GM12878 (cell line): ENCODE data around the gene PANX2. TPM values are rescaled to one million over a fixed set of nuclear protein-coding genes. Genes with fewer than 3 reads are reported as not detected.

Source experiments
- ATAC-seq: fragments of 200-7000 bp; cut with Tn5 transposase; 3 replicates; pipeline ENCODE4 v1.9.1; 2020; ENCODE audit warnings: mild to moderate bottlenecking, moderate library complexity
- BruUV-seq: library from RNA; stranded (reverse); fragments of 400-500 nt; replicated peaks from 2 replicates; lab custom pipeline; 2021; lab: Mats Ljungman, UMichigan
- CTCF ChIA-PET: fragments of 300-600 bp; sonication (Branson Sonifier 250); formaldehyde crosslinking; extraction: SDS; loops from one replicate; lab custom pipeline; 2021; ENCODE audit warnings: inconsistent platforms; lab: Yijun Ruan, JAX
- POLR2A ChIA-PET: fragments of 350-600 bp; formaldehyde crosslinking; extraction: SDS; loops from one replicate; lab custom pipeline; 2021; ENCODE audit warnings: inconsistent platforms; lab: Charles Lee
- RAD21 ChIA-PET: fragments of 300-600 bp; sonication (Branson Sonifier 250); formaldehyde crosslinking; loops from one replicate; lab custom pipeline; 2023; ENCODE audit warnings: antibody characterized with exemption; ENCODE audit not compliant: unreplicated experiment; lab: Charles Lee
- SMC1A ChIA-PET: fragments of 300-600 bp; sonication (Branson Sonifier 250); formaldehyde crosslinking; loops from one replicate; lab custom pipeline; 2023; ENCODE audit not compliant: unreplicated experiment, uncharacterized antibody; lab: Charles Lee
- DNase-seq: peaks from one replicate; pipeline ENCODE4 v3.0.0-alpha.2; 2011; ENCODE audit warnings: low read depth, low spot score
- FAIRE-seq: peaks from 3 replicates; lab custom pipeline; 2011; peaks lifted over from hg19 to GRCh38; lab: Jason Lieb, UNC
- H2AFZ ChIP-seq: 2 replicates; pipeline ENCODE4 v1.6.0; 2011; ENCODE audit warnings: low read depth, low read length, control low read depth; ENCODE audit not compliant: control insufficient read depth
- H3K27ac ChIP-seq: 2 replicates; pipeline ENCODE4 v1.5.1; 2011; ENCODE audit warnings: control low read depth; ENCODE audit not compliant: control insufficient read depth, insufficient read depth
- H3K27me3 ChIP-seq, 2 experiments: replicated peaks in 1 of 2; 2 replicates each; pipeline versions ENCODE4 v1.6.0 to v1.6.1; 2011; ENCODE audit warnings: low read length in 1 of 2; ENCODE audit not compliant: control insufficient read depth in 2 of 2, insufficient read depth in 2 of 2
- H3K36me3 ChIP-seq, 2 experiments: 2 replicates each; pipeline ENCODE4 v1.5.1; 2011; ENCODE audit warnings: low read length in 1 of 2; ENCODE audit not compliant: control insufficient read depth in 2 of 2, insufficient read depth in 2 of 2
- H3K4me1 ChIP-seq: 2 replicates; pipeline ENCODE4 v1.6.1; 2011; ENCODE audit warnings: mild to moderate bottlenecking, low read length, moderate library complexity, mixed read lengths; ENCODE audit not compliant: control insufficient read depth, insufficient read depth
- H3K4me2 ChIP-seq: 2 replicates; pipeline ENCODE4 v1.6.0; 2011; ENCODE audit warnings: control low read depth; ENCODE audit not compliant: control insufficient read depth, insufficient read depth
- H3K4me3 ChIP-seq: fragments of 200-600 bp; sonication (generic); 2 replicates; pipeline ENCODE4 v1.5.1; 2016
- H3K79me2 ChIP-seq: 2 replicates; pipeline ENCODE4 v1.6.0; 2011; ENCODE audit warnings: low read length; ENCODE audit not compliant: control insufficient read depth, insufficient read depth
- H3K9ac ChIP-seq: 2 replicates; pipeline ENCODE4 v1.8.0; 2011; ENCODE audit warnings: low read length, control low read depth, mixed read lengths; ENCODE audit not compliant: control insufficient read depth, insufficient read depth
- H3K9me3 ChIP-seq: replicated peaks from 3 replicates; pipeline ENCODE4 v1.5.1; 2011; ENCODE audit warnings: mild to moderate bottlenecking, low read length; ENCODE audit not compliant: control insufficient read depth, insufficient read depth
- H4K20me1 ChIP-seq: 2 replicates; pipeline ENCODE4 v1.6.0; 2011; ENCODE audit not compliant: control insufficient read depth, insufficient read depth
- BHLHE40 ChIP-seq, 2 experiments: fragments of 450-650 bp in 1 of 2; IDR thresholded peaks; 2 replicates each; pipeline ENCODE4 v1.6.1; 2011 to 2017; ENCODE audit warnings: low read depth in 2 of 2, borderline replicate concordance in 1 of 2, improper control_type of control experiment in 1 of 2, low read length in 1 of 2, mild to moderate bottlenecking in 1 of 2
- CTCF ChIP-seq, 3 experiments: IDR thresholded peaks in 2 of 3; conservative IDR thresholded peaks in 1 of 3; 2 replicates each; pipeline ENCODE4 v1.5.1; 2011; ENCODE audit warnings: low read depth in 3 of 3, low read length in 3 of 3, mild to moderate bottlenecking in 3 of 3, control low read depth in 2 of 3, moderate library complexity in 2 of 3, inconsistent platforms in 1 of 3, mixed read lengths in 1 of 3; ENCODE audit not compliant: control insufficient read depth in 2 of 3, insufficient read depth in 1 of 3; ENCODE audit errors: extremely low read depth in 1 of 3
- MYC ChIP-seq: IDR thresholded peaks from 2 replicates; pipeline ENCODE4 v1.6.1; 2011; ENCODE audit warnings: mild to moderate bottlenecking, low read length, moderate library complexity, inconsistent platforms; ENCODE audit not compliant: insufficient read depth, insufficient replicate concordance, insufficient read length, severe bottlenecking
- NFYA ChIP-seq: IDR thresholded peaks from 2 replicates; pipeline ENCODE4 v1.6.1; 2011; ENCODE audit warnings: low read depth, mild to moderate bottlenecking, low read length, improper control_type of control experiment, borderline replicate concordance
- RAD21 ChIP-seq: IDR thresholded peaks from 2 replicates; pipeline ENCODE4 v1.6.1; 2011; ENCODE audit warnings: mild to moderate bottlenecking, low read depth, low read length, moderate library complexity; ENCODE audit not compliant: insufficient read depth
- RAD51 ChIP-seq: fragments of 450-650 bp; IDR thresholded peaks from 2 replicates; pipeline ENCODE4 v1.6.1; 2016; ENCODE audit warnings: moderate library complexity, mild to moderate bottlenecking, inconsistent platforms
- WGBS: methylation state at CpG from one replicate; pipeline ENCODE4 v1.1.6; 2016; ENCODE audit warnings: low lambda C conversion rate; ENCODE audit not compliant: insufficient replicate concordance, insufficient coverage; ENCODE audit errors: missing lambda C conversion rate; 5-methylcytosine and 5-hydroxymethylcytosine counted together
- in situ Hi-C: fragments of 300-500 bp; cut with MboI; formaldehyde crosslinking; loops from 9 replicates; pipeline ENCODE4 v1.14.3; 2018; ENCODE audit warnings: mixed read lengths
- intact Hi-C: fragments of 100-400 bp; cut with micrococcal nuclease; formaldehyde crosslinking; loops from one replicate; pipeline ENCODE4 v1.14.2; 2022; ENCODE audit not compliant: unreplicated experiment
- polyA plus RNA-seq, 11 experiments: library from polyadenylated mRNA; depleted of rRNA in 4 of 11; unstranded in 6 of 11; stranded (reverse) in 5 of 11; fragments of >200 nt; fragmentation: Nextera tagmentation in 4 of 11; fragmentation: Illumina TruSeq in 1 of 11; extraction: Ambion mirVana in 4 of 11; extraction: Trizol in 1 of 11; gene quantifications; 1 replicate in 1 of 11; 2 replicates in 10 of 11; pipeline versions ENCODE4 v1.2.1 to v1.2.3, GENCODE V29; 2011 to 2016; ENCODE audit warnings: inconsistent platforms in 2 of 11, missing spikeins in 2 of 11, low read depth in 1 of 11
- total RNA-seq, 4 experiments: library from RNA; depleted of rRNA in 3 of 4; stranded (reverse); fragments of >200 nt in 3 of 4; fragmentation: Illumina TruSeq in 1 of 4; extraction: Trizol in 1 of 4; gene quantifications; 2 replicates each; pipeline versions ENCODE4 v1.2.1 to v1.2.3, GENCODE V29; 2013 to 2021
- TF ChIP-seq, protein P1 (sequence below): IDR thresholded peaks from 2 replicates; pipeline ENCODE4 v1.6.1; 2011; ENCODE audit warnings: mild to moderate bottlenecking, low read depth, low read length, moderate library complexity; ENCODE audit not compliant: insufficient replicate concordance

Gene PANX2
- total and polyA plus RNA-seq, 10 of the 15 experiments (the other 5 are each of a cell fraction or from before 2014, with no cell fraction given): 0.04 to 0.44 (median 0.17) TPM; not detected in 5

DNA sequence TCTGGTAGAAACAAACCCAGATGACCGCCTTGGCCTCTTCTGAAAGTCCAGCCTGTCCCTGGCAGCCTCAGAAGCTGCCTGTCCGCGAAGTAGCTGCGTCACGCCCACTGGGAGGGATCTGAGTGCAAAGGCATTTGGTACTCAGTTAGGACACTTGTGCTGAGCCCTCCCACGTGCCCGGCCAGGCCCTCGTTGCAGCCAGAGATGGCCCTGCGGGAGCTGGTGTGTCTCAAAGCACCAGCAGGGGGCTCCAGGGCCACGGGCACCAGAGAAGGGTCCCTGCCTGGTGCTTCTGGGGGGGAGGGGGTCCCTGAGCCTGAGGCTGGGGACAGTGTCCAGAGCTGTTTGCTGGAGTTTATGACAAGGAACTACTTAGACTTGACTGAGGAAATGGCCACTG lies 36.1 kb downstream of the PANX2 start:
- no peak for FAIRE-seq
- ATAC-seq: peak; percentile 58; the same call in 2 of the 3 replicates
- TF ChIP-seq BHLHE40 (IDR thresholded peaks at IDR 0.05; ENCODE audit: borderline replicate concordance in 1 of 2, low read depth in 2 of 2, low read length in 1 of 2): peak in 1 of 2 experiments; percentile 11; a peak in 1 of 4 replicates
- TF ChIP-seq CTCF (IDR thresholded peaks at IDR 0.05 in 2 of 3, conservative IDR thresholded peaks at IDR 0.05 in 1 of 3; ENCODE audit: control insufficient read depth in 2 of 3, extremely low read depth in 1 of 3, insufficient read depth in 1 of 3, low read depth in 3 of 3, low read length in 3 of 3): peak; percentile 18 to 49 (median 33); a peak in 5 of 6 replicates
- 0 out of 2 replicates have a peak, but pooled peaks have one; percentile 27 for TF ChIP-seq RAD21
- TF ChIP-seq MYC: no peak
- TF ChIP-seq, protein P1, sequence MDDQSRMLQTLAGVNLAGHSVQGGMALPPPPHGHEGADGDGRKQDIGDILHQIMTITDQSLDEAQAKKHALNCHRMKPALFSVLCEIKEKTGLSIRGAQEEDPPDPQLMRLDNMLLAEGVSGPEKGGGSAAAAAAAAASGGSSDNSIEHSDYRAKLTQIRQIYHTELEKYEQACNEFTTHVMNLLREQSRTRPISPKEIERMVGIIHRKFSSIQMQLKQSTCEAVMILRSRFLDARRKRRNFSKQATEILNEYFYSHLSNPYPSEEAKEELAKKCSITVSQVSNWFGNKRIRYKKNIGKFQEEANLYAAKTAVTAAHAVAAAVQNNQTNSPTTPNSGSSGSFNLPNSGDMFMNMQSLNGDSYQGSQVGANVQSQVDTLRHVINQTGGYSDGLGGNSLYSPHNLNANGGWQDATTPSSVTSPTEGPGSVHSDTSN: no peak
- no peak for TF ChIP-seq RAD51
- TF ChIP-seq NFYA: no peak
- peaks cover 3% of the 10 kb centered on the region; the same call in 1 of the 2 replicates for H3K4me1 ChIP-seq
- peaks cover 11% of the 10 kb centered on the region for H3K79me2 ChIP-seq
- WGBS: 72% methylated on average over 10 of the region's 10 CpGs
- ChIA-PET POLR2A (no interaction called here), RAD21 (interaction anchor here (1.9 kb wide), 1 partner anchor 58 kb away, joined by 4 read pairs; no protein-coding TSS in a partner anchor), SMC1A (no interaction called here), CTCF (interaction anchor here (0.7 to 1.4 kb wide), 3 partner anchors 19 to 273 kb away, joined by 3 to 5 read pairs (median 5); no protein-coding TSS in a partner anchor)
- intact Hi-C loops (no loop called here), in situ Hi-C loops (loop anchor here (5.0 kb wide), 1 partner anchor 274 kb away; no protein-coding TSS in a partner anchor)
- H3K36me3 ChIP-seq: peaks cover 3 to 13% of the 10 kb centered on the region in 2 experiments
- no peak for DNase-seq
- no peaks in the 10 kb centered on the region for H3K9me3 ChIP-seq
- no peak overlapping the region for H3K27ac ChIP-seq
- no peak overlapping the region for H3K4me2 ChIP-seq
- no peak overlapping the region for H3K4me3 ChIP-seq
- no TSS peak for BruUV-seq
- no peak overlapping the region for H3K9ac ChIP-seq
- H2AFZ ChIP-seq: no peak overlapping the region
- no peaks in the 10 kb centered on the region for H3K27me3 ChIP-seq
- no peaks in the 10 kb centered on the region; the same call in 1 of the 2 replicates for H4K20me1 ChIP-seq
